Panc1 (cell line): ENCODE results near the gene SDK2. TPM values are rescaled to one million over a fixed set of nuclear protein-coding genes. Genes with fewer than 3 reads are reported as not detected.

ENCODE experiments used
- ATAC-seq: fragments of 200-7000 bp; cut with Tn5 transposase; 2 replicates; pipeline ENCODE4 v1.9.1; 2020; ENCODE audit warnings: mild to moderate bottlenecking, moderate library complexity
- BruUV-seq: library from RNA; stranded (reverse); fragments of 400-500 nt; replicated peaks from 2 replicates; lab custom pipeline; 2021; lab: Mats Ljungman, UMichigan
- CTCF ChIA-PET: fragments of 300-600 bp; sonication (Branson Sonifier 250); formaldehyde crosslinking; loops from one replicate; lab custom pipeline; 2022; ENCODE audit warnings: antibody characterized with exemption; lab: Charles Lee
- POLR2A ChIA-PET: fragments of 300-600 bp; sonication (Branson Sonifier 250); formaldehyde crosslinking; loops from one replicate; lab custom pipeline; 2022; ENCODE audit warnings: antibody characterized with exemption; lab: Charles Lee
- DNase-seq: peaks from one replicate; pipeline ENCODE4 v3.0.0-alpha.2; 2010; ENCODE audit warnings: low read depth, low spot score
- H3K27ac ChIP-seq: 2 replicates; pipeline ENCODE4 v1.5.1; 2011; ENCODE audit warnings: mild to moderate bottlenecking, low read length, inconsistent platforms
- H3K27me3 ChIP-seq: fragments of 200-500 bp; sonication (Bioruptor generic); 2 replicates; pipeline ENCODE4 v1.6.0; 2014; ENCODE audit warnings: low read length, inconsistent platforms; ENCODE audit not compliant: control insufficient read depth, insufficient read depth
- H3K36me3 ChIP-seq: fragments of 200-500 bp; sonication (Bioruptor generic); 2 replicates; pipeline ENCODE4 v1.5.1; 2014; ENCODE audit warnings: inconsistent platforms, mild to moderate bottlenecking, low read length, moderate library complexity; ENCODE audit not compliant: control insufficient read depth, insufficient read depth
- H3K4me1 ChIP-seq: 2 replicates; pipeline ENCODE4 v1.5.1; 2011; ENCODE audit warnings: inconsistent platforms, mild to moderate bottlenecking, low read length, moderate library complexity; ENCODE audit not compliant: control insufficient read depth, insufficient read depth
- H3K4me3 ChIP-seq, 2 experiments: 2 replicates each; pipeline ENCODE4 v1.5.1; 2011 to 2012; ENCODE audit warnings: low read depth in 2 of 2, low read length in 2 of 2, mild to moderate bottlenecking in 2 of 2, inconsistent platforms in 1 of 2, moderate library complexity in 1 of 2
- H3K9me3 ChIP-seq: fragments of 200-500 bp; sonication (Bioruptor generic); 2 replicates; pipeline ENCODE4 v1.5.1; 2014; ENCODE audit warnings: low read depth, mild to moderate bottlenecking, inconsistent platforms, low read length, moderate library complexity; ENCODE audit not compliant: control insufficient read depth, insufficient read depth
- POLR2AphosphoS5 ChIP-seq: IDR thresholded peaks from 2 replicates; pipeline ENCODE4 v1.6.1; 2012; ENCODE audit warnings: mild to moderate bottlenecking, low read depth, low read length, moderate library complexity
- REST ChIP-seq, 2 experiments: IDR thresholded peaks; 2 replicates each; pipeline ENCODE4 v1.6.1; 2011 to 2012; ENCODE audit warnings: low read depth in 2 of 2, control low read depth in 1 of 2, low read length in 1 of 2, mild to moderate bottlenecking in 1 of 2, moderate library complexity in 1 of 2; ENCODE audit not compliant: insufficient read depth in 1 of 2
- SIN3A ChIP-seq: IDR thresholded peaks from 2 replicates; pipeline ENCODE4 v1.6.1; 2012; ENCODE audit warnings: low read depth, mild to moderate bottlenecking, low read length, moderate library complexity, borderline replicate concordance; ENCODE audit not compliant: insufficient read depth
- TCF7L2 ChIP-seq: IDR thresholded peaks from 2 replicates; pipeline ENCODE4 v1.6.1; 2011; ENCODE audit warnings: mild to moderate bottlenecking, low read depth, low read length, inconsistent platforms
- in situ Hi-C: cut with HindIII; loops from 2 replicates; pipeline ENCODE4 v1.10.0; 2016; ENCODE audit warnings: low sequenced_read_pairs, low pct_unique_long_range_greater_than_20kb
- intact Hi-C: fragments of 100-400 bp; cut with micrococcal nuclease; formaldehyde crosslinking; loops from one replicate; pipeline ENCODE4 v1.10.0; 2022; ENCODE audit not compliant: unreplicated experiment
- total RNA-seq: library from RNA; stranded (reverse); gene quantifications from one replicate; pipeline ENCODE4 v1.2.1, GENCODE V29; 2021; ENCODE audit not compliant: unreplicated experiment
- TF ChIP-seq, protein P1 (sequence below): fragments of 450-650 bp; IDR thresholded peaks from 2 replicates; pipeline ENCODE4 v1.5.1; 2017; ENCODE audit warnings: mild to moderate bottlenecking

SDK2 gene
- total RNA-seq, 1 experiment from 2014 or later: 0.41 TPM

- H3K4me3 ChIP-seq: no peak overlapping the region
- ChIA-PET CTCF (no interaction called here), POLR2A (no interaction called here)
- ATAC-seq (no peak), DNase-seq (no peak)
- peaks cover 6% of the 10 kb centered on the region for H3K27me3 ChIP-seq
- no TSS peak for BruUV-seq
- intact Hi-C loops: no loop called here
- H3K36me3 ChIP-seq: no peaks in the 10 kb centered on the region
- no peaks in the 10 kb centered on the region for H3K9me3 ChIP-seq
- TF ChIP-seq SIN3A: no peak
- TF ChIP-seq POLR2AphosphoS5: no peak
- TF ChIP-seq, protein P1, sequence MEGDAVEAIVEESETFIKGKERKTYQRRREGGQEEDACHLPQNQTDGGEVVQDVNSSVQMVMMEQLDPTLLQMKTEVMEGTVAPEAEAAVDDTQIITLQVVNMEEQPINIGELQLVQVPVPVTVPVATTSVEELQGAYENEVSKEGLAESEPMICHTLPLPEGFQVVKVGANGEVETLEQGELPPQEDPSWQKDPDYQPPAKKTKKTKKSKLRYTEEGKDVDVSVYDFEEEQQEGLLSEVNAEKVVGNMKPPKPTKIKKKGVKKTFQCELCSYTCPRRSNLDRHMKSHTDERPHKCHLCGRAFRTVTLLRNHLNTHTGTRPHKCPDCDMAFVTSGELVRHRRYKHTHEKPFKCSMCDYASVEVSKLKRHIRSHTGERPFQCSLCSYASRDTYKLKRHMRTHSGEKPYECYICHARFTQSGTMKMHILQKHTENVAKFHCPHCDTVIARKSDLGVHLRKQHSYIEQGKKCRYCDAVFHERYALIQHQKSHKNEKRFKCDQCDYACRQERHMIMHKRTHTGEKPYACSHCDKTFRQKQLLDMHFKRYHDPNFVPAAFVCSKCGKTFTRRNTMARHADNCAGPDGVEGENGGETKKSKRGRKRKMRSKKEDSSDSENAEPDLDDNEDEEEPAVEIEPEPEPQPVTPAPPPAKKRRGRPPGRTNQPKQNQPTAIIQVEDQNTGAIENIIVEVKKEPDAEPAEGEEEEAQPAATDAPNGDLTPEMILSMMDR: no peak
- no peak for TF ChIP-seq TCF7L2
- no peak for TF ChIP-seq REST (IDR thresholded peaks at IDR 0.05; ENCODE audit: insufficient read depth in 1 of 2, low read depth in 2 of 2, low read length in 1 of 2)
- in situ Hi-C loops: no loop called here
- no peaks in the 10 kb centered on the region for H3K4me1 ChIP-seq
- no peak overlapping the region for H3K27ac ChIP-seq
Measured at GRCh38 chr17:73548620-73549311, 95.5 kb downstream of the SDK2 start.

GRCh38 chr17:73547790-73548189 lies 96.5 kb downstream of the SDK2 start:
- Histone ChIP-seq H3K27me3 (peaks cover 8% of the 10 kb centered on the region), H3K4me1 (no peaks in the 10 kb centered on the region), H3K27ac (no peak overlapping the region), H3K9me3 (no peaks in the 10 kb centered on the region), H3K36me3 (no peaks in the 10 kb centered on the region), H3K4me3 (no peak overlapping the region)
- TF ChIP-seq, protein P1: no peak
- no TSS peak for BruUV-seq
- ChIA-PET CTCF (no interaction called here), POLR2A (no interaction called here)
- in situ Hi-C loops (no loop called here), intact Hi-C loops (no loop called here)
- ATAC-seq (no peak), DNase-seq (no peak)
